CD4-positive, alpha-beta T cell (primary cell): ENCODE data around the gene PXDN. TPM values are rescaled to one million over a fixed set of nuclear protein-coding genes. Genes with fewer than 3 reads are reported as not detected.
"Not testable (repeated sequence)": the region's sequence is repeated elsewhere in the genome, so short reads cannot be mapped to it uniquely, and the experiment has no call there.

Experiments
- ATAC-seq: fragments of 200-7000 bp; cut with Tn5 transposase; one replicate; pipeline ENCODE4 v1.10.0; 2022; ENCODE audit warnings: mild to moderate bottlenecking; ENCODE audit not compliant: poor library complexity
- CTCF ChIA-PET: fragments of 350-600 bp; sonication (Branson Sonifier 250); formaldehyde crosslinking; loops from one replicate; lab custom pipeline; 2021; ENCODE audit warnings: antibody characterized with exemption, inconsistent platforms; lab: Charles Lee
- POLR2A ChIA-PET: fragments of 350-600 bp; sonication (Branson Sonifier 250); formaldehyde crosslinking; loops from one replicate; lab custom pipeline; 2021; ENCODE audit warnings: antibody characterized with exemption, inconsistent platforms; lab: Charles Lee
- DNase-seq, 14 experiments: peaks; one replicate each; pipeline ENCODE4 v3.0.0-alpha.2; 2013 to 2020; ENCODE audit warnings: mixed read lengths in 2 of 14
- H3K27ac ChIP-seq, 2 donors: one replicate each; pipeline versions ENCODE4 v1.5.1 to v1.7.0; 2013; ENCODE audit warnings: low read length in 2 of 2, low read depth in 1 of 2, mild to moderate bottlenecking in 1 of 2
- H3K27me3 ChIP-seq, 2 experiments: 1 replicate in 1 of 2; 2 replicates in 1 of 2; pipeline versions ENCODE4 v1.6.1 to v1.7.0; 2013; ENCODE audit warnings: low read length in 2 of 2, control low read depth in 1 of 2, mild to moderate bottlenecking in 1 of 2, moderate library complexity in 1 of 2; ENCODE audit not compliant: insufficient read depth in 2 of 2, control insufficient read depth in 1 of 2
- H3K36me3 ChIP-seq: one replicate; pipeline ENCODE4 v1.6.1; 2013; ENCODE audit warnings: low read length, control low read depth; ENCODE audit not compliant: insufficient read depth
- H3K4me1 ChIP-seq: one replicate; pipeline ENCODE4 v1.6.1; 2013; ENCODE audit warnings: low read length, control low read depth; ENCODE audit not compliant: insufficient read depth
- H3K4me3 ChIP-seq: one replicate; pipeline ENCODE4 v1.5.1; 2013; ENCODE audit warnings: mild to moderate bottlenecking, low read length, moderate library complexity
- H3K9me3 ChIP-seq, 2 experiments: 1 replicate in 1 of 2; 2 replicates in 1 of 2; pipeline versions ENCODE4 v1.6.1 to v1.7.0; 2013; ENCODE audit warnings: low read length in 2 of 2, mild to moderate bottlenecking in 2 of 2, control low read depth in 1 of 2, moderate library complexity in 1 of 2; ENCODE audit not compliant: control insufficient read depth in 1 of 2, insufficient read depth in 1 of 2
- H3K27ac Mint-ChIP-seq: one replicate; pipeline ENCODE4 v1.8.0; 2020; ENCODE audit warnings: mixed read lengths
- H3K27me3 Mint-ChIP-seq: one replicate; pipeline ENCODE4 v1.8.0; 2021; ENCODE audit warnings: mixed read lengths
- H3K36me3 Mint-ChIP-seq: one replicate; pipeline ENCODE4 v1.8.0; 2021; ENCODE audit warnings: low read depth, mixed read lengths
- H3K4me1 Mint-ChIP-seq: one replicate; pipeline ENCODE4 v1.8.0; 2021; ENCODE audit warnings: low read depth, mixed read lengths
- H3K4me3 Mint-ChIP-seq: one replicate; pipeline ENCODE4 v1.8.0; 2020; ENCODE audit warnings: mild to moderate bottlenecking, mixed read lengths
- H3K9me3 Mint-ChIP-seq: one replicate; pipeline ENCODE4 v1.8.0; 2020; ENCODE audit warnings: mixed read lengths
- CTCF ChIP-seq: fragments of 200-600 bp; IDR thresholded peaks from one replicate; pipeline ENCODE4 v1.8.0; 2022; ENCODE audit warnings: antibody characterized with exemption, mild to moderate bottlenecking
- intact Hi-C, 2 experiments: fragments of 100-400 bp; cut with DNase I in 1 of 2; cut with micrococcal nuclease in 1 of 2; formaldehyde crosslinking; loops; one replicate each; pipeline versions ENCODE4 v1.15.1 to v1.9.0; 2023 to 2025; cut with DNase I, micrococcal nuclease
- total RNA-seq, 174 experiments: library from RNA in 2 of 174; stranded (reverse) in 2 of 174; gene quantifications; one replicate each; pipeline ENCODE4 v1.2.3 and lab custom pipeline; 2021 to 2026

PXDN gene
- total RNA-seq, 2 experiments from 2014 or later, result 0.47 to 0.84 TPM

GRCh38 chr2:1701556-1702185 is 42.6 kb downstream of the PXDN start:
- TF ChIP-seq CTCF, result no peak
- H3K9me3 ChIP-seq, result peaks cover 0 to 16% of the 10 kb centered on the region in 2 experiments

GRCh38 chr2:1701020-1701419 is 43.3 kb downstream of the PXDN start:
- Histone ChIP-seq H3K4me3 (no peak overlapping the region), H3K4me1 (no peaks in the 10 kb centered on the region), H3K9me3 (peaks cover 0 to 16% of the 10 kb centered on the region in 2 experiments), H3K27ac (no peak overlapping the region), H3K36me3 (no peaks in the 10 kb centered on the region), H3K27me3 (no peaks in the 10 kb centered on the region)
- ChIA-PET POLR2A (no interaction called here), CTCF (no interaction called here)
- Mint-ChIP-seq H3K4me1 (no peaks in the 10 kb centered on the region), H3K9me3 (peaks cover 4% of the 10 kb centered on the region), H3K36me3 (no peaks in the 10 kb centered on the region), H3K27me3 (peaks cover 4% of the 10 kb centered on the region), H3K27ac (no peak overlapping the region), H3K4me3 (no peak overlapping the region)
- intact Hi-C loops, result no loop called here
- DNase-seq (no peak), ATAC-seq (no peak)
- no peak for TF ChIP-seq CTCF

More at GRCh38 chr2:1701556-1702185, 42.6 kb downstream of the PXDN start:
- POLR2A ChIA-PET, result no interaction called here
- intact Hi-C loops, result no loop called here
- Histone ChIP-seq H3K4me3 (no peak overlapping the region), H3K4me1 (no peaks in the 10 kb centered on the region), H3K27me3 (no peaks in the 10 kb centered on the region), H3K27ac (no peak overlapping the region), H3K36me3 (no peaks in the 10 kb centered on the region)
- ATAC-seq, result no peak
- H3K4me1 Mint-ChIP-seq, result no peaks in the 10 kb centered on the region
- peaks cover 4% of the 10 kb centered on the region for H3K27me3 Mint-ChIP-seq
- no peaks in the 10 kb centered on the region for H3K9me3 Mint-ChIP-seq
- CTCF ChIA-PET, result no interaction called here
- no peak overlapping the region for H3K27ac Mint-ChIP-seq
- H3K4me3 Mint-ChIP-seq, result no peak overlapping the region
- H3K36me3 Mint-ChIP-seq, result no peaks in the 10 kb centered on the region
- DNase-seq, result no peak

DNA sequence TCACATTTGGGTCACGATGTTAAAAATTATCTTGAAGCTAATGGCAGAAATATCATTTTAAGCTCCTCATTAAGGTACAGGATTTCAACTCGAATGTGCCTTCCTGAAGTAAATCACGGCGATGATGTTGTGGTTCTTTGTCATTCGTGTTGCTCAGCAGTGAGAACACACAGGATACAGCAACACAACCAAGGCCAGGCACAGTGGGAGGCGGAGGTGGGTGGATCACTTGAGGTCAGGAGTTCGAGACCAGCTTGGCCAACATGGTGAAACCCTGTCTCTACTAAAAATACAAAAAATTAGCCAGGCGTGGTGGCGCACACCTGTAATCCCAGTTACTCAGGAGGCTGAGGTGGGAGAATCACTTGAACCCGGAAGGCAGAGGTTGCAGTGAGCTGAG is 43.9 kb downstream of the PXDN start:
- H3K4me1 ChIP-seq, H3K27ac ChIP-seq, H3K9me3 Mint-ChIP-seq, ATAC-seq, H3K27ac Mint-ChIP-seq, DNase-seq, H3K4me3 Mint-ChIP-seq, CTCF ChIA-PET, H3K4me3 ChIP-seq, H3K36me3 Mint-ChIP-seq, POLR2A ChIA-PET, H3K36me3 ChIP-seq, H3K4me1 Mint-ChIP-seq, H3K27me3 ChIP-seq, intact Hi-C loops, H3K27me3 Mint-ChIP-seq: not testable (repeated sequence)
- peaks cover 0 to 16% of the 10 kb centered on the region in 2 experiments for H3K9me3 ChIP-seq
